Raji (cell line): ENCODE measurements around the gene AFDN.

Experiments
- POLR2A ChIP-seq: IDR thresholded peaks from 2 replicates; pipeline ENCODE4 v1.6.1; 2011; ENCODE audit warnings: low read depth, low read length, control low read depth; ENCODE audit not compliant: insufficient read depth

The AFDN gene

DNA sequence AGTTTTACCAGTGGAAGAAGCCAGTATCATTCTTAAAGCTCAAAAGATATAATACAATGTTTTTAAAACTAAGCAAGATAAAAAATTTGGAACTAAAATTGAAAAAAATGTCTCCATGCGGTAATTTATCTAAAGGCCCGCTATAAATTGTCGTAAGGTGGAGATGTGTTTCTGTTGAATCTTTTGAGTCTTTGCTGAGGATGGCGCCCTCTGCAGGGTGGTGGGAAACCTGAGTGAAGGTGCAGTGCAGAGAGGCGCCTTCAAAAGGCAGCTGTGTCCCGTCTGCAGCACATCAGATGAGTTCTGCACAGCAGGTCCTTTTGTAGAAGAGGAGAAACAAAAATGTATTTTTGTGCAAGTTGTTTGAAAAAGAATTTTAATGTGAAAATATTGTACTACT lies 141.4 kb downstream of the AFDN start:
- TF ChIP-seq POLR2A: no peak

DNA sequence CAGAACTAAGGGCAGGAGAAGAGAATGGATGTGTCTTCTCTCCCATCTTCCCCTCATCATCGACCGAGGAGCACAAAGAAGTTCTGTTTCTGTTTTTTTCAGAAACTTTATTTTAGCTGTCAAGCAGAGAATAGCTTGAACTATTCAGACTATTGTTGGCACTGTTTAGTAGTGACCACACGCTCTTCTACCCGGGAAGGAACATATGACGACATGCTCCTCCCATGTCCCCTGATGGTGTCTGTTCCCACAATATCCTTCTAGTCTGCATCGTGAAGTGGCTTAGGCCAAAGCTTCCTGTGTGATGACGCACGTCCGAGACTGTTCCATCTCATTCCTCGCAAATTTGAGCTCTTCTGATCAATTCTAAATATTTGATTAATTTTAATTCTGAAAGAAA lies 143.5 kb downstream of the AFDN start:
- no peak for TF ChIP-seq POLR2A

DNA sequence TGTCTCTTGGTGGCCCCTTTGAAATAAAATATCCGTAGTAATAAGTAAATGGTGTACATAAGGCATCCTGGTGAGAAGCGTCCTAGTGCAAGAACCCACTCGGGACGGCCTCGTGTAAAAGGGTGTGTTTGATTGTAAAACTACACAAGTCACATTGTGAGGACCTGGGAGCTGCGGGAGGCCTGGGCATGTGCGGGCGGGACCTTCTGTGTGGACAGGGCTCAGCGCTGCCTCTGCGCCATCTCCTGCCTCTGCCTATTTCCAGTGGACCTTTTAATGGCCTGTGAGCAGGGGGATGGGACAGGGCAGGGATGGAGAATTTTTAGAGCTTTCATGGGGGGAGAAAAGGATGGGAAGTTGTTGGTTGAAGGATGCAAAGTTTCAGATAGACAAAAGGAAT lies 145.5 kb downstream of the AFDN start:
- TF ChIP-seq POLR2A: no peak

DNA sequence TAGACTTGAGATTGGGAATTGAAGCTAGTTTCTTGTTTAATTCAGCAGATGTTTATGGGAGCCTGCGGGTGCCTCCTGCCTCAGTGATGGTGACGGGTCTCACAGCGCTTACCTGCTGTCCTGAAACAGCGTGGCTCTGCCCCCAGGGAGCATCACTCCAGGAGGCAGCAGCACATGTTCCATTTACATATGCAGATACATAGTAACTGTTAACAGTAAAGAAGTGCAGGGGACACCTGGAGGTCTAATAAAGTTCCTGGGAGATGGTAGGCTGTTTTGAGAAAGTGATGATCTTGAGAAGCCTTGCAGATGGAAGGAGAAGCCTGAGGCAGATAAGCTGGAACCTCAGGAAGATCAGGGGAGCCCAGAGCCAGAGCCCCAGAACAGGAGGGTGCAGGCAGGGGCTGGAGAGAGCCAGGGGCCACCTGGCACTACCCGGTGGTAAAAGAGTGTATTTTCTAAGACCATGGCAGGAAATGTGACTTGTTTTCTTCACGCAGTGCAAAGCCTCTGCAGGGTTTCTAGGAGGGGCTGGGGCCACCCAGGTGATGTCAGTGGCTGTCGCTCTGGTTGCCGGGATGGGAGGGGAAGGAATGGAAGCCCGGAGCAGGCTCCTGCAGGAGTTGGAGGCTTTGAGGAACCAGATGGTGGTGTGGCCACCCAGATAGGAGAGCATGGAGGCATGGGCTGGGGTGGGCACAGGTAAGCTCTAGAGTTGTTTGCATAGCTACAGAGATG lies 146.6 kb downstream of the AFDN start:
- no peak for TF ChIP-seq POLR2A

DNA sequence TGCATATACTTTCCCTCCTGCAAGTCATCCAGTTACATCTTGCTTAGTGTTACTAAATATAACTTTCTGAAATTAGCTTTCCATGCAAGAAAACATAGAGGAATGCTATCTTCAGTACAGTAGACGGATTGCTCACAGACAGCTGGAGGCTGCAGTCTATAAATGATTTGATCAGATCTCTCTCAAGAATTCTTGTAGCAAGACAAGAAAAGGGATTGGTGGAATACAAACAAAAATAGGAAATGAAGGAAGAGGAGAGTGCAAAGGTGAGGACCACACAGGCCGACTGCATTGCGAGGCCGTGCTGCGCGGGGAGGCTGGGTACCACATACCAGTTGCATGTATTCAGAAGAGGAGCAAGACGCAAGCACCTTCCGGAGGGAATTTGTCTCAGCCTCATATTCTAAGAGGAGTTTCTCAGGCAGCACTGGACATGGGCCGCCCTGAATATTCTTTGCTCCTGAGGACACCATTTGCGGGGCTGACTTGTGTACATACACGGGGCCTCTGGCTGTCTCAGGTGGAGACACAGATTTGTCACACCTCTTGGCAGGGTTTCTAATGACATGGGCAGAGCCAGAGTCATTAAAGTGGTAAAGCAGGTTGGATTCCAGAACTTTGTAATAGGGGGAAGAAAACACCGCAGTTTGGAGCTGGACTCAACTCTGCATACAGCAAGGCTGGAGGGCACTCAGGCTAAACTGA lies 148.1 kb downstream of the AFDN start:
- no peak for TF ChIP-seq POLR2A

DNA sequence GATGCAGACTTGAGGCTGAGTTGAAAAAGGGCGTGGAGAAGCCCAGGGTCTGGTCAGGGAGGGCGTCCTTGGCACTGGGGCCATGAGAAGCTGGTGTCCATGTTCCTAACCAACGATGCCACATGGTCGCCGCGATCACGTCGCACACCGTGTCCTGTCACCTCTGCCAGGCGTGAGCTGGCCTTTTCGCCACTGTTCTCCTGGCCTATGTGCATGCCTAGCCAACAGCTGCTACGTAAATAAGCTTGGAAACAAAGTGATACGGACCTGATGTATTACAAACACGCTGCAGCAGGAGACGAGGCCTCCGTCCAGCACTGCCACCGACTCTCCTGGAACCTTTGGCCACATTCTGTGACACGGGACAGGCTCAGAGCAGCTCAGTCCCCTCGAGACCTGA lies 148.7 kb downstream of the AFDN start:
- no peak for TF ChIP-seq POLR2A

DNA sequence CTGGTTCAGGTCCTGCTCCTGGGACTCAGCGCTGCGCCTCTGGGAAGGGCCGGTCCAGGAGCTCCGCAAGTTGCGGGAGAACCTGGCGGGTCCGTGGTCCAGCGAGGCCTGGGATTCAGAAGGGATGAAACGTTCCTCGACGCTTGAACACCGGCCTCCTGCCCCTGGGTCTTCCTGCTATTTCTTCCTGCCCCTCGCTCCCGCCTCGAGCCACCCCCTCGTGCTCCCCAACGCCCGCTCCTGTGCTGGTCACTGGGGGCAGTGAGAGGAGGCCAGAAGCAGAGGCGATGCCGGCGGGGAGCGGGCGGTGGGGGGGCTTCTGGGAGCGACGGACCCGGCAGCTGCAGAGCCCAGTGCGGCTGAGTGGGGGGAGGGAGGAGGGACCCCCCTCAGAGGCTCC lies 150.0 kb downstream of the AFDN start:
- TF ChIP-seq POLR2A: no peak

DNA sequence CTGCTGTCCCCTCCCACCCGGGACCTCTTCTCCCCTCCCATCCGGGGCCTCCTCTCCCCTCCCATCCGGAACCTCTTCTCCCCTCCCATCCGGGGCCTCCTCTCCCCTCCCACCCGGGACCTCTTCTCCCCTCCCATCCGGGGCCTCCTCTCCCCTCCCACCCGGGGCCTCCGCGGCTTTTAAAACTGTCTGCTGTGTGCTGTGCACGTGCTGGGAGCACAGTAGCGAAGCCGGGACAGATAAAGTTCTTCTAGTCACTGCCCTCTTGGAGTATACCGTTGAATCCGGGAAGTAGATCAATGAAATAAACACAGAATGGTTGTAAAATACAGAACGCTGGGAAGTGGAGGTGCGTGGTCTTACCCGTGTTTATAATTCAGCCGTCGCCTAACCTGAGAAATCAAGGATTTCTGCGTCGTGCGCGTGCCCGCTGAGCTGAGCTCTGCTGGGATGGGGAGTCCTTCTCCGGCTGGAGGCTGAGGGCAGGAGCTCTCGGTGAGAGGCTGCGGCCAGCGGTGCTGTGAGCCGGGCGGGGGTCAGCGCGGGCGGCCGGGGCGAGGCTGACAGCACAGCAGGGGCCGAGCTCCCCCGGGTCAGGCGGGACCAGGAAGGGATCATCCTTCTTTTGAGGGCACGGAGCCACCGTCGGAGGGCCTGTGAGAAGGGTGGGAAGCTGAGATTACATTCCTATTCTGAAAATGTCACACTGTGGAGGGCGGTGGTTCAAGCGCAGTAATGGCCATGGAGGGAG lies 151.2 kb downstream of the AFDN start:
- TF ChIP-seq POLR2A: no peak

DNA sequence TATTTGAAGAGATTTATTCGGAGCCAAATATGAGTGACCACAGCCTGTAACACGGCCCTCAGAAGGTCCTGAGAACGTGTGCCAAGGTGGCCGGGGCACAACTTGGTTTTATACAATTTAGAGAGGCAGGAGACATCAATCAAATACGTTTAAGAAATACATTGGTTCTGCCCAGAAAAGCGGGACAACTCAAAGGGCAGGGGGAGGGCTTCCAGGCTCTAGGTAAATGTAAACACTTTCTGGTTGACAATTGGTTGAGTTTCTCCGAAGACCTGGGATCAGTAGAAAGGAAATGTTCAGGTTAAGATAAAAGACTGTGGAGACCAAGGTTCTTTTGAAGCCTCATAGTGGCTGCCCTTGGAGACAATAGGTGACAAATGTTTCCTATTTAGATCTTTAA lies 151.9 kb downstream of the AFDN start:
- TF ChIP-seq POLR2A: no peak

DNA sequence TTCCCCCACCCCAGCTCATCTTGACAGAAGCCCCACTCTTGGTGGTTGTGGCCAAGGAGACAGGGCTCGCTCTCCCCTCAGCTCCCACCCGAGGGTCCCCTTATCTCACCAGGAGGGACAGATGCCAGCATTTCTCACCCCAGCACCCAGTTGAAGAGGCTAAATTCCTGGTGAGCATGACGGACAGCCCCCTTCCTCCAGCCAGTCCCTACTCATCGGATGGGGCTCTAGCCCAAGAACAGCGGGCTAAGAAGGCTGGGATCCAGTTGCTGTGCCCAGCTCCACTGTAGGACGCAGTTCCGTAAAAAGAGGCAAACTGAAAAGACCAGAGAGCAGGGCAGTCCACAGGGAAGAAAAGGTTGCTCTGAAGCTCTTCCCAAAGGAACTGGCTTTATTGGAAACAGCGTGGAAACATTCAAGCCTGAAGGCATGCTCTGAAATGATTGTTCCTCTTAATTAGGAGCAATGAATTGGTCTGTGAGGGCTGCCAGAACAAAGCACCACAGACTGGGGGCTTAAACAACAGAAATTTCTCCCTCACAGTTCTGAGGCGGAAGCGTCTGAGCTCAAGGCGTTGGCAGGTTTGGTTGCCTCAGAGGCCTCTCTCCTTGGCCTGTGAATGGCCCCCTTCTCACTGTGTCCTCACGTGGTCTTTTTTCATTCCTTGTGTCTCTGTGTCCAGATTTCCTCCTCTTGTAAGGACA lies 152.9 kb downstream of the AFDN start:
- no peak for TF ChIP-seq POLR2A

DNA sequence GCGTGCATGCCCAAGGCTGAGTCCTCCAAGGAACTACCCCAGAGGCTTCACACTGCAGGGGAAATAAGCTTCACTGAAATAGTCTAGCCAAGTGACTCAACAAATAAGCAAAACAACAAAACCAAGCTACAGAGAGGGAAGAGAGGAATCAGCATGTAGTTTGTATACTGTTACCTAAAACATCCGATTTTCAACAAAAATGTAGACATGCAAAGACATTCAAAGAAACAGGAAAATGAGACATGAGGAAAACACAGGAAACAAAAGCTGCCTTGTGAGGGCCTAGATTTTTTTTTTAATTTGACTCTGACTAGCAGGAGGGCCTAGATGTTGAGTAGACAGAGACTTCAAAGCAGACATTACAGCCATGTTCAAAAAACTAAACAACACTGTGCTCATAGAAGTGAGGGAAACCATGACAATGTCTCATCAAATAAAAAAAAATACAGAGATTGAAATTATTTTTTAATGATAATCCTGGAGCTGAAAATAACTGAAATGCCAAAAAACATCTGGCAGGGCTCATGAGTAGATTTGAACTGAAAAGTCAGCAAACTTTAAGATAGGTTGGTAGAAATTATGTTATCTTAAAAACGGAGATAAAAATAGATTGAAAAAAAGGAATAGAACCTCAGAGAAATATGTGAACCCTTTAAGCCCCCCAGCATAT lies 154.3 kb downstream of the AFDN start:
- TF ChIP-seq POLR2A: no peak

DNA sequence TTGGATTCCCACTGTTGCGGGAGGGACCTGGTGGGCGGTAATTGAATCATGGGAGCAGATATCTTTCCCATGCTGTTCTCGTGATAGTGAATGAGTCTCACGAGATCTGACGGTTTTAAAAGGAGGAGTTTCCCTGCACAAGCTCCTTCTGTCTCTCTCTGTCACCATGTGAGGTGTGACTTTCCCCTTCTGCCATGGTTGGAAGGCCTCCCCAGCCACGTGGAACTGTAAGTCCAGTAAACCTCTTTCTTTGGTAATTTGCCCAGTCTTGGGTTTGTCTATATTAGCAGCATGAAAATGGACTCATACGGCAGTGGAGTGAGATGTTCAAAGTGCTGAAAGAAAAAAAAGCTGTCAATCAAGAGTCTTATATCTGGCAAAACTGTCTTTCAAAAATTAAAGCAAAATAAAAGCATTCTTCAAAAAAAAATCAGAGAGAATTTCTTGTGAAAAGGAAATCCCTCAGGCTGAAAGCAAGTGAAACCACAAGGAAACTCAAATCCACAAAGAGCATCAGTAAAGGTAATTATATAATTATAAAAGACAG lies 155.3 kb downstream of the AFDN start:
- TF ChIP-seq POLR2A: no peak

DNA sequence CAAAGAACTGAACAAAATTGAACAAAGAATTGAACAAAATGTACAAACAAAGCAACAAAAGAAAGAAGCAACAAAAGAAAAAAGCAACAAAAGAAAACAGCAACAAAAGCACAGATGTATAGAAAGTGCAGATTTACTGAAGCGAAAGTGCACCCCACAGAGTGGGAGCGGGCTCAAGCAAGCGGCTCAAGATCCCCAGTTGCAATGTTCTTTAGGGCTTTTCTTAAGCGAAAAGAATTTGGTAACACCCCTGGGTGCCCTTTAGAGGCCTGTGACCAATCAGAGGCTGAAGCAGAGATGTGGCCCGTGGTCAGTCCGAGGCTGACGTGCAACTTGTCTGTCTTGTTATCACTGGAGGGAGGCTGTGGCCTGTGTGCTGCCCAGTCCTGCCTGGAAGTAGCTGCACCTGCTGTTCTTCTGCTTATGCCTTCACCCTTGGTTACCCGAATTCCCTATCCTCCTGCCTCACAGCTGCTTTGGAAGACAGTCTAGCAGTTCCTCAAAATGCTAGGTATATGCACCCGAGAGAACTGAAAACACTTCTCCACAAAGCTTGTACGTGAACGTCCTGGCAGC lies 157.5 kb downstream of the AFDN start:
- no peak for TF ChIP-seq POLR2A

DNA sequence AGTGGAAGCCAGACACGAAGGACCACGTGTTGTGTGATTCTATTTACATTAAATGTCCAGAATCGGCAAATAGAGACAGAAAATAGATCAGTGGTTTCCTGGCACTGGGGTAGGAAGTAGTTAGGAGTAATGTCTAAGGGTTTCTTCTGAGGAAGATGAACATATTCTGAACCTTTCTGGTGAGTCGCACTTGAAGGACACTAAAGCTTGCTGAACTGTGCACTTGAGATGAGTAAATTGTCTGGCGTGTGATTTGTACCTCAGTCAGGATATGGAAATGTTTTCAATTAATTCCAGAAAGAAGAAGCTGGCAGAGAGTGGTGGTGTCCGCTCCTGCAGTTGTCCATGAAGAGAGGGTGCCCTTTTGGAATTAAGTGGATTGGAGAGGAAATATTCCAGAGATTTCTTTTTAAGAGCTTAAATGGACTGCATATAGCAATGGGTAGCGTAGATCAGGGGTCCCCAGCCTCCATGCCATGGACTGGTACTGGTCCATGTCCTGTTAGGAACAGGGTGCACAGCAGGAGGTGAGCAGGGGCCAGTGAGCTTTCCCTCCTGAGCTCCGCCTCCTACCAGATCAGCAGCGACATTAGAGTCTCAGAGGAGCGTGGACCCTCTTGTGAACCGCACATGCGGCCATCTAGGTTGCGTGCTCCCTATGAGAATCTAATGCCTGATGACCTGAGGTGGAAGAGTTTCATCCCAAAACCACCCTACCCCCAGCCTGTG lies 158.3 kb downstream of the AFDN start:
- no peak for TF ChIP-seq POLR2A
